ENCODE data around the gene TEC.

GRCh38 chr4:48139691-48140090 lies 129.9 kb downstream of the TEC start:
- TF ChIP-seq CTCF (IDR thresholded peaks at IDR 0.05) = no peak
- TF ChIP-seq POLR2A (IDR thresholded peaks at IDR 0.05) = no peak
